Measurements from ENCODE around the gene ARL5B.

Gene ARL5B

GRCh38 chr10:18713077-18713476 is 53.8 kb downstream of the ARL5B start:
- no peaks in the 10 kb centered on the region for H3K9me3 Mint-ChIP-seq (ENCODE audit: low read depth)
- no peaks in the 10 kb centered on the region for H3K4me1 Mint-ChIP-seq (ENCODE audit: low read depth)
- H3K4me3 Mint-ChIP-seq: no peak overlapping the region
- H3K36me3 Mint-ChIP-seq: no peaks in the 10 kb centered on the region
- no peak overlapping the region for H3K27ac Mint-ChIP-seq
- H3K27me3 Mint-ChIP-seq: no peaks in the 10 kb centered on the region

GRCh38 chr10:18718991-18719390 is 59.8 kb downstream of the ARL5B start:
- no peaks in the 10 kb centered on the region for H3K9me3 Mint-ChIP-seq (ENCODE audit: low read depth)
- peaks cover 3% of the 10 kb centered on the region for H3K27me3 Mint-ChIP-seq
- H3K4me1 Mint-ChIP-seq (ENCODE audit: low read depth): no peaks in the 10 kb centered on the region
- H3K27ac Mint-ChIP-seq: no peak overlapping the region
- no peaks in the 10 kb centered on the region for H3K36me3 Mint-ChIP-seq
- no peak overlapping the region for H3K4me3 Mint-ChIP-seq

GRCh38 chr10:18719811-18720210 is 60.6 kb downstream of the ARL5B start:
- H3K4me3 Mint-ChIP-seq: no peak overlapping the region
- H3K9me3 Mint-ChIP-seq (ENCODE audit: low read depth): no peaks in the 10 kb centered on the region
- H3K36me3 Mint-ChIP-seq: no peaks in the 10 kb centered on the region
- no peak overlapping the region for H3K27ac Mint-ChIP-seq
- H3K4me1 Mint-ChIP-seq (ENCODE audit: low read depth): no peaks in the 10 kb centered on the region
- peaks cover 3% of the 10 kb centered on the region for H3K27me3 Mint-ChIP-seq

GRCh38 chr10:18721067-18721466 is 61.8 kb downstream of the ARL5B start:
- Mint-ChIP-seq H3K27ac (no peak overlapping the region), H3K4me3 (no peak overlapping the region), H3K4me1 (ENCODE audit: low read depth) (no peaks in the 10 kb centered on the region), H3K27me3 (peaks cover 5% of the 10 kb centered on the region), H3K9me3 (ENCODE audit: low read depth) (no peaks in the 10 kb centered on the region), H3K36me3 (no peaks in the 10 kb centered on the region)

- H3K36me3 Mint-ChIP-seq: no peaks in the 10 kb centered on the region
- no peaks in the 10 kb centered on the region for H3K4me1 Mint-ChIP-seq (ENCODE audit: low read depth)
- H3K9me3 Mint-ChIP-seq (ENCODE audit: low read depth): no peaks in the 10 kb centered on the region
- peaks cover 5% of the 10 kb centered on the region for H3K27me3 Mint-ChIP-seq
- no peak overlapping the region for H3K4me3 Mint-ChIP-seq
- no peak overlapping the region for H3K27ac Mint-ChIP-seq
These were observed 64.6 kb downstream of the ARL5B start for GRCh38 chr10:18723801-18724200.
